ENCODE data around the gene KRT6A.
"Not testable (repeated sequence)": the region's sequence is repeated elsewhere in the genome, so short reads cannot be mapped to it uniquely, and the experiment has no call there.

KRT6A gene

DNA sequence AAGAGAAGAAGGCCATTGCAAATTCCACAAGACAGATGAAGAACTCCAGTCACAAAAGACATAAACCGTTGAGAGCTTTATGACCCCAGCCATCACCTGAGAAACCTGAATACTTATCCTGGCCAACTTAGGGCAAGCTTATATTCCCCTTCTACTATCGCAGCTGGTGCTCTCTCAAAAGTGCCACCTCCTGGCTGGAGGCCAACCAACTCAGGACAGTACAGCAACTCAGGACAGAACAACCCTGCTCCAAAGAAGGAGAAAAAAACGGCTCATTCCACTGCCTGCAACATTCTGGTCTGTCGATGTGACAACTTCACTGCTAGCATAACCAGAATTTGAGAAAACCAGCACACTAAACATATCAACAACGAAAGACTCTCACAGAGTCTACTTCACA lies 31.4 kb downstream of the KRT6A start:
- DNase-seq (ENCODE audit: low read depth) = no peak
- no peak overlapping the region for H3K4me3 ChIP-seq (ENCODE audit: low read depth, low read length)
- TF ChIP-seq, protein P1, sequence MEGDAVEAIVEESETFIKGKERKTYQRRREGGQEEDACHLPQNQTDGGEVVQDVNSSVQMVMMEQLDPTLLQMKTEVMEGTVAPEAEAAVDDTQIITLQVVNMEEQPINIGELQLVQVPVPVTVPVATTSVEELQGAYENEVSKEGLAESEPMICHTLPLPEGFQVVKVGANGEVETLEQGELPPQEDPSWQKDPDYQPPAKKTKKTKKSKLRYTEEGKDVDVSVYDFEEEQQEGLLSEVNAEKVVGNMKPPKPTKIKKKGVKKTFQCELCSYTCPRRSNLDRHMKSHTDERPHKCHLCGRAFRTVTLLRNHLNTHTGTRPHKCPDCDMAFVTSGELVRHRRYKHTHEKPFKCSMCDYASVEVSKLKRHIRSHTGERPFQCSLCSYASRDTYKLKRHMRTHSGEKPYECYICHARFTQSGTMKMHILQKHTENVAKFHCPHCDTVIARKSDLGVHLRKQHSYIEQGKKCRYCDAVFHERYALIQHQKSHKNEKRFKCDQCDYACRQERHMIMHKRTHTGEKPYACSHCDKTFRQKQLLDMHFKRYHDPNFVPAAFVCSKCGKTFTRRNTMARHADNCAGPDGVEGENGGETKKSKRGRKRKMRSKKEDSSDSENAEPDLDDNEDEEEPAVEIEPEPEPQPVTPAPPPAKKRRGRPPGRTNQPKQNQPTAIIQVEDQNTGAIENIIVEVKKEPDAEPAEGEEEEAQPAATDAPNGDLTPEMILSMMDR (IDR thresholded peaks at IDR 0.05; ENCODE audit: low read depth, low read length, missing control alignments) = no peak

DNA sequence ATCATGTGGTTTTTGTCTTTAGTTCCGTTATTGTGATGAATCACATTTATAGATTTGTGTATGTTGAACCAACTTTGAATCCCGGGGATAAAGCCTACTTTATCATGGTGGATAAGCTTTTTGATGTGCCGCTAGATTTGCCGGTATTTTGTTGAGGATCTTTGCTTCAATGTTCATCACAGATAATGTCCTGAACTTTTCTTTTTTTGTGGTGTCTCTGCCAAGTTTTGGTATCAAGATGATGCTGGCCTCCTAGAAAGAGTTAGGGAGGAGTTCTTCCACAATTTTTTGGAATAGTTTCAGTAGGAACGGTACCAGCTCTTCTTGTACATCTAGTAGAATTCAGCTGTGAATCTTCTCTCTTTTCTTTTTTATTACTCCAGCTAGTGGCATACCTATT lies 34.2 kb downstream of the KRT6A start:
- TF ChIP-seq, protein P1 (IDR thresholded peaks at IDR 0.05; ENCODE audit: low read depth, low read length, missing control alignments) = no peak
- no peak overlapping the region for H3K4me3 ChIP-seq (ENCODE audit: low read depth, low read length)

DNA sequence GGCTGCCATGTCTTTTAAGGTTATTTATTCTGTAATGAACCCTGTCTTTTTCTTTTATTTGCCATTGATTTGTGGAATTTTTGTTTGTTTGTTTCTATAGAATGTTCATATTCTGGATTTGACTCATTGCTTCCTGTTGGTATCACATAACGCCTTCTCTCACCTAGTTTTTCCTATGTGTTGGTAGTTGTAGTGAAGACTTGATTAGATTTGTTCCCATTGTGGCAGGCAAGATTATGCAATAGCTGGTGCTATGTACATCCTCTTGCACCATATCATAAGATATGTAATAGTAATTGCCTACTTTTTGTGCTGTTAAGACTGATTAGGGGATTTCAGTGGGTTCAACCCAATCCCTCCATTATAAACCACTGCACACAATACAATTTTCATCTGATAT lies 37.2 kb downstream of the KRT6A start:
- TF ChIP-seq, protein P1 (IDR thresholded peaks at IDR 0.05; ENCODE audit: low read depth, low read length, missing control alignments) = no peak
- no peak for DNase-seq (ENCODE audit: low read depth)
- H3K4me3 ChIP-seq (ENCODE audit: low read depth, low read length) = no peak overlapping the region

More for the DNA sequence above, 34.2 kb downstream of the KRT6A start:
- no peak for DNase-seq (ENCODE audit: low read depth)

DNA sequence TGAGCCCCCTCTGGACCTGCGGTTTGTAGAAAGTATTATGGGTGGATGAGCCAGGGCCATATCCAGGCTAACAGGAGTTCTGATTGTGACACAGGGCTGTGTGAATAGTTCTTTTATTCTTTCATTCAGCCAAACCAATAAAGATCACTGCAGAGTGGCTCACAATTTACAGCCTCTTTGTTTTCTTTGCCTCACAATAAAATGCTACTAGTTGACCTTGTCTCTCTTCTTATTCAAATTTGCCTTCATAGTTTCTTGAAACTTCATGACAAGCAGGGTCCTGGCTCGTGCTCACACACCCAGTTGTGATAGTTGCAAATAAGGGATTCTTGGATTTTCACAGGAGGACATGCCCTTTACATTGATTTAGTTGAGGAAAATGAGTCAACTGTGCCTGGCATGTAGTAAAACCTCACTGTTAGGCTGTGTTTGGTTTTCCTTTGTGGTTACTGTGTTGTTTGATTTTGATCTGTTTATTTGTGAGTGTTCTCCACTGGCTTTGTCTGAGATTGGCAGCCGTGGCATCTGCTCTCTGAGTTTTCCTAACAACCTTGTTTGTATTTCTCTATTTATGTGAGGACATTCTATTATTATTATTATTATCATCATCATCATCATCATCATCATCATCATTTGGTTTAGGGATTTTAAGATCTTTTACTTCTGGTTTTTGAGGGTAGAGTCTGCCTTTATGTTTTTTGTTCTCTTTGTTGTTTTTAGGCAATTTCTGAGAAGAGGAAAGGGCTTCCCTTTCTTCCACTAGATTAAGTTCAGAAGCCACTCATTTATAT lies 38.5 kb downstream of the KRT6A start:
- no peak overlapping the region for H3K4me3 ChIP-seq (ENCODE audit: low read depth, low read length)
- DNase-seq (ENCODE audit: low read depth) = no peak
- TF ChIP-seq, protein P1 (IDR thresholded peaks at IDR 0.05; ENCODE audit: low read depth, low read length, missing control alignments) = no peak

DNA sequence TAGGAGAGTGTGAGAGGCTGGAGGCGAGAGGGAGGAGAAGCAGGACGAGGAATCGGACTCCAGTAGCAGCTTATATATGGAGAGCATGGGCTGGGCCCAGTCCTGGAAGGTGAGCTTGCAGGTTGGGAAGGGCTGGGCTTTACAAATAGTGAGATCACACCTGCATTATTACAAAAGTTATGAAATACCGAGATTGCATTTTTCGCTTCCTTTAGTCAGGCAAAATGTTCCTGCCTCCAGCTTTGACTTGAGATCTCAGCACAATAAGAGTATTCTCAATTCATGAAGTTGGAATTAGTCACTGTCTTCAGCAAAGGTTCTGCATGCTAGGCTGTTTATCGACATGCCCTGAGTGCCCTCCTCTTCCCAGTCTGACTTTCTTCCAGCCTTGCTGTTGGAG lies 41.0 kb downstream of the KRT6A start, which contains the start of gene KRT6B:
Gene KRT6B (minus strand): TSS at position 46 of the 400 bp plus-strand sequence. CDS start 68 bp downstream, outside the sequence.
- no peak within 1 kb of the TSS for H3K4me3 ChIP-seq (ENCODE audit: low read depth, low read length)
- TF ChIP-seq, protein P1 (IDR thresholded peaks at IDR 0.05; ENCODE audit: low read depth, low read length, missing control alignments) = no peak
- no peak for DNase-seq (ENCODE audit: low read depth)

DNA sequence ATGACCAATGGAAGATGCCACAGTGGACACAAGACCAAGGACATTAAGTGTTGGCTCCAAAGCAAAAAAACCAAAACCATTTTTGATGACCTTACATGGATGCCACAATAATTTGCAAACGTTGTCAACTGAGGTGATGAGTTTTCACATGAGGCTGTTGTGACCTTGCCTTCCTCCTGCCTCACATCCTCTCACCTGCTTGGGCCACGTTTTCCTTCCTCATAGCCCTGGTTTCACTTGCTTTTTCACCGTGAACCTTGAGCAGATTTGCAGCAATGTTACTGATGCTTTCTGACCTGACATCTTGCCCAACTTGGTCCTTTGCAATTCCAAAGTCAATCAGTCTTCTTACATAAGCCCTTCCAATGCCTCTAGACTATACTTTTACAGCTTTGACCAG lies 44.8 kb downstream of the KRT6A start:
- H3K4me3 ChIP-seq (ENCODE audit: low read depth, low read length) = no peak overlapping the region
- TF ChIP-seq, protein P1 (IDR thresholded peaks at IDR 0.05; ENCODE audit: low read depth, low read length, missing control alignments) = no peak
- DNase-seq (ENCODE audit: low read depth) = no peak

DNA sequence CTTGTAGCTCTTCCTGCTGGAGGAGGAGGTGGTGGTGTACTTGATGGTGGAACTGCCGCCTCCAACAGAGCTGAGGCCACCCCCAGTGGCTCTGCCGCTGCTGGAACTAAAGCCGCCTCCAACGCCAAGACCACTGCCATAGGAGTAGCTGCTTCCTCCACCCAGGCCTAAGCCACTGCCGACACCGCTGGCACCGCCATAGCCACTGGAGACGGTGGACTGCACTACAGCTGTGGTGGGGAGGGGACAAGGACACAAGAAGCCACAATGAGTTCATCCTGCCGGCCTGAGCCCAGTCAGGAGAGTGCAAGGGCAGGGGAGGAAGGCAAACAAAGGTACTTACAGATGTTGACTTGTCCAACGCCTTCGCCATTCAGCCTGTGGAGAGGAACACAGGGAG lies 45.9 kb downstream of the KRT6A start:
- not testable (repeated sequence) for DNase-seq (ENCODE audit: low read depth); H3K4me3 ChIP-seq (ENCODE audit: low read depth, low read length)
